Ovary (tissue), 3 donors: ENCODE results near the gene SESN1.

Experiments used
- EP300 ChIP-seq: sonication (generic); formaldehyde crosslinking; IDR thresholded peaks from one replicate; pipeline ENCODE4 v1.6.1; 2017; ENCODE audit warnings: antibody characterized with exemption
- POLR2A ChIP-seq: fragments of 450-650 bp; IDR thresholded peaks from one replicate; pipeline ENCODE4 v1.6.1; 2017; ENCODE audit warnings: antibody characterized with exemption, mild to moderate bottlenecking, moderate library complexity
- TF ChIP-seq, protein P1 (sequence below), 3 donors: fragments of 450-650 bp in 2 of 3; fragments of 200-600 bp in 1 of 3; IDR thresholded peaks; one replicate each; pipeline versions ENCODE4 v1.5.1 to v1.8.0; 2016 to 2022; ENCODE audit warnings: antibody characterized with exemption in 3 of 3, mild to moderate bottlenecking in 1 of 3
- donor health status: DM: no; HTN: no; CAD: no.

DNA sequence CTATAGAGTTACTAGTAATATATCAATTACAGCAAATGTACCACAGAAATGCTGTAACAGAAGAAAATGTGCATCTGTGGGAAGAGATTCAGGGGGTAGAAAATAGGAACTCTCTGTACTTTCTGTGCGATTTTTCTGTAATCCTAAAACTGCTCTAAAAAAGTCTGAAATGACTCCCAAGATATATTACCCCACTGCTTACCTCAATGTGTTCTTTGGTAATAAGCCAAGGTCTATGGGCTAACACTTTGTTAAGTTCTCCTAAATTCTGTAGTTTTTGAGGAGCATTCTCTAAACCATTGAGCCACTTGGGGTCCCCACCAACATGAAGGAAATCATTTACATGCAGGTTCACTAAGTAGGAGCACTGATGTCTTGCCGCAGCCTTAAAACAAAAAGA lies 94.4 kb downstream of the SESN1 start:
- no peak for TF ChIP-seq POLR2A
- TF ChIP-seq, protein P1, sequence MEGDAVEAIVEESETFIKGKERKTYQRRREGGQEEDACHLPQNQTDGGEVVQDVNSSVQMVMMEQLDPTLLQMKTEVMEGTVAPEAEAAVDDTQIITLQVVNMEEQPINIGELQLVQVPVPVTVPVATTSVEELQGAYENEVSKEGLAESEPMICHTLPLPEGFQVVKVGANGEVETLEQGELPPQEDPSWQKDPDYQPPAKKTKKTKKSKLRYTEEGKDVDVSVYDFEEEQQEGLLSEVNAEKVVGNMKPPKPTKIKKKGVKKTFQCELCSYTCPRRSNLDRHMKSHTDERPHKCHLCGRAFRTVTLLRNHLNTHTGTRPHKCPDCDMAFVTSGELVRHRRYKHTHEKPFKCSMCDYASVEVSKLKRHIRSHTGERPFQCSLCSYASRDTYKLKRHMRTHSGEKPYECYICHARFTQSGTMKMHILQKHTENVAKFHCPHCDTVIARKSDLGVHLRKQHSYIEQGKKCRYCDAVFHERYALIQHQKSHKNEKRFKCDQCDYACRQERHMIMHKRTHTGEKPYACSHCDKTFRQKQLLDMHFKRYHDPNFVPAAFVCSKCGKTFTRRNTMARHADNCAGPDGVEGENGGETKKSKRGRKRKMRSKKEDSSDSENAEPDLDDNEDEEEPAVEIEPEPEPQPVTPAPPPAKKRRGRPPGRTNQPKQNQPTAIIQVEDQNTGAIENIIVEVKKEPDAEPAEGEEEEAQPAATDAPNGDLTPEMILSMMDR (IDR thresholded peaks at IDR 0.05): no peak
- TF ChIP-seq EP300: no peak
